HG03066 (cell line): ENCODE data around the gene CPB1.
A peak's percentile ranks its signal among the peaks of the same experiment; 100 is the strongest.

Experiments used
- ATAC-seq: cut with Tn5 transposase; IDR thresholded peaks from one replicate; pipeline ENCODE4 v1.9.1; 2021; ENCODE audit warnings: low read depth; ENCODE audit not compliant: unreplicated experiment

CPB1 gene

GRCh38 chr3:148828136-148828690 lies 602 bp downstream of the CPB1 start:
- ATAC-seq, result no peak

GRCh38 chr3:148829926-148830325 lies 2.3 kb downstream of the CPB1 start:
- no peak for ATAC-seq

- no peak for ATAC-seq
These were observed 5.6 kb downstream of the CPB1 start for GRCh38 chr3:148833223-148833622.

GRCh38 chr3:148839805-148840204 lies 12.2 kb downstream of the CPB1 start:
- ATAC-seq, result peak; percentile 57

GRCh38 chr3:148840451-148840850 lies 12.8 kb downstream of the CPB1 start:
- ATAC-seq, result no peak

GRCh38 chr3:148845756-148846395 lies 18.3 kb downstream of the CPB1 start:
- no peak for ATAC-seq

GRCh38 chr3:148847351-148847750 lies 19.7 kb downstream of the CPB1 start:
- ATAC-seq, result no peak

GRCh38 chr3:148848410-148848809 lies 20.8 kb downstream of the CPB1 start:
- no peak for ATAC-seq

GRCh38 chr3:148852271-148852992 lies 24.8 kb downstream of the CPB1 start:
- no peak for ATAC-seq

- no peak for ATAC-seq
These were observed 25.5 kb downstream of the CPB1 start for GRCh38 chr3:148853076-148853475.

- no peak for ATAC-seq
These were observed 26.4 kb downstream of the CPB1 start for GRCh38 chr3:148854061-148854460.

- ATAC-seq, result no peak
These were observed 28.8 kb downstream of the CPB1 start for GRCh38 chr3:148856384-148856783.

- ATAC-seq, result no peak
These were observed 29.7 kb downstream of the CPB1 start for GRCh38 chr3:148857316-148857715.

- ATAC-seq, result no peak
These were observed 33.8 kb downstream of the CPB1 start for GRCh38 chr3:148861277-148861869.

GRCh38 chr3:148863297-148863696 lies 35.7 kb downstream of the CPB1 start:
- ATAC-seq, result no peak

- no peak for ATAC-seq
These were observed 36.2 kb downstream of the CPB1 start for GRCh38 chr3:148863814-148864213.

GRCh38 chr3:148865049-148865448 lies 37.4 kb downstream of the CPB1 start, which contains the start of gene CPA3:
TSS of gene CPA3 (plus strand) at chr3:148865296. CDS start at chr3:148865308, 12 bp downstream.
- no peak for ATAC-seq

- no peak for ATAC-seq
These were observed 38.6 kb downstream of the CPB1 start for GRCh38 chr3:148866261-148866660.

- ATAC-seq, result no peak
These were observed 45.8 kb downstream of the CPB1 start for GRCh38 chr3:148873270-148873927.

- no peak for ATAC-seq
These were observed 46.4 kb downstream of the CPB1 start for GRCh38 chr3:148873977-148874376.

- ATAC-seq, result no peak
These were observed 50.5 kb downstream of the CPB1 start for GRCh38 chr3:148878095-148878494.
